NCI-H226 (cell line): ENCODE data around the gene SKIC2.
"Not testable (repeated sequence)": the region's sequence is repeated elsewhere in the genome, so short reads cannot be mapped to it uniquely, and the experiment has no call there.

Experiments
- DNase-seq: peaks from one replicate; pipeline ENCODE4 v3.0.0-alpha.2; 2015

Gene SKIC2

GRCh38 chr6:31958741-31959739 is at the start of gene SKIC2, which contains the start of gene NELFE:
TSS of gene SKIC2 (plus strand) at chr6:31959175. CDS start at chr6:31959193, 18 bp downstream.
TSS of gene NELFE (minus strand) at chr6:31958971. CDS start at chr6:31958446, 525 bp downstream.
- peak; percentile 99 for DNase-seq

- DNase-seq: not testable (repeated sequence)
Measured at GRCh38 chr6:31909298-31909697, 49.7 kb upstream of the SKIC2 start.

- no peak for DNase-seq
Measured at GRCh38 chr6:31911826-31912585, 47.0 kb upstream of the SKIC2 start.

GRCh38 chr6:31915351-31915750 is 43.6 kb upstream of the SKIC2 start:
- no peak for DNase-seq

GRCh38 chr6:31915756-31916155 is 43.2 kb upstream of the SKIC2 start:
- DNase-seq: no peak

GRCh38 chr6:31918069-31918720 is 40.8 kb upstream of the SKIC2 start:
- DNase-seq: no peak

GRCh38 chr6:31919624-31920303 is 39.2 kb upstream of the SKIC2 start:
- DNase-seq: no peak

GRCh38 chr6:31920811-31921210 is 38.2 kb upstream of the SKIC2 start:
- peak; percentile 32 for DNase-seq

- DNase-seq: no peak
Measured at GRCh38 chr6:31922942-31923341, 36.0 kb upstream of the SKIC2 start.

GRCh38 chr6:31927242-31927862 is 31.6 kb upstream of the SKIC2 start, which contains the start of gene C2:
TSS of gene C2 (plus strand) at chr6:31927717. CDS start at chr6:31927753, 36 bp downstream.
- DNase-seq: no peak

- DNase-seq: no peak
Measured at GRCh38 chr6:31927863-31928671, 30.9 kb upstream of the SKIC2 start.

GRCh38 chr6:31928672-31928939 is 30.4 kb upstream of the SKIC2 start:
- DNase-seq: no peak

- DNase-seq: no peak
Measured at GRCh38 chr6:31930962-31931361, 28.0 kb upstream of the SKIC2 start.

GRCh38 chr6:31932137-31932536 is 26.8 kb upstream of the SKIC2 start:
- DNase-seq: not testable (repeated sequence)

- no peak for DNase-seq
Measured at GRCh38 chr6:31933537-31933936, 25.4 kb upstream of the SKIC2 start.

GRCh38 chr6:31935021-31935420 is 24.0 kb upstream of the SKIC2 start:
- no peak for DNase-seq

- DNase-seq: no peak
Measured at GRCh38 chr6:31935823-31936222, 23.2 kb upstream of the SKIC2 start.

- no peak for DNase-seq
Measured at GRCh38 chr6:31940256-31940664, 18.7 kb upstream of the SKIC2 start.

GRCh38 chr6:31943742-31944141 is 15.2 kb upstream of the SKIC2 start:
- DNase-seq: no peak

GRCh38 chr6:31945154-31945506 is 13.8 kb upstream of the SKIC2 start:
- no peak for DNase-seq
